HG03060 (cell line): ENCODE results near the gene CCDC127.

Source experiments
- ATAC-seq: cut with Tn5 transposase; IDR thresholded peaks from one replicate; pipeline ENCODE4 v1.9.1; 2021; ENCODE audit warnings: low read depth, moderate number of reproducible peaks; ENCODE audit not compliant: unreplicated experiment

The CCDC127 gene

DNA sequence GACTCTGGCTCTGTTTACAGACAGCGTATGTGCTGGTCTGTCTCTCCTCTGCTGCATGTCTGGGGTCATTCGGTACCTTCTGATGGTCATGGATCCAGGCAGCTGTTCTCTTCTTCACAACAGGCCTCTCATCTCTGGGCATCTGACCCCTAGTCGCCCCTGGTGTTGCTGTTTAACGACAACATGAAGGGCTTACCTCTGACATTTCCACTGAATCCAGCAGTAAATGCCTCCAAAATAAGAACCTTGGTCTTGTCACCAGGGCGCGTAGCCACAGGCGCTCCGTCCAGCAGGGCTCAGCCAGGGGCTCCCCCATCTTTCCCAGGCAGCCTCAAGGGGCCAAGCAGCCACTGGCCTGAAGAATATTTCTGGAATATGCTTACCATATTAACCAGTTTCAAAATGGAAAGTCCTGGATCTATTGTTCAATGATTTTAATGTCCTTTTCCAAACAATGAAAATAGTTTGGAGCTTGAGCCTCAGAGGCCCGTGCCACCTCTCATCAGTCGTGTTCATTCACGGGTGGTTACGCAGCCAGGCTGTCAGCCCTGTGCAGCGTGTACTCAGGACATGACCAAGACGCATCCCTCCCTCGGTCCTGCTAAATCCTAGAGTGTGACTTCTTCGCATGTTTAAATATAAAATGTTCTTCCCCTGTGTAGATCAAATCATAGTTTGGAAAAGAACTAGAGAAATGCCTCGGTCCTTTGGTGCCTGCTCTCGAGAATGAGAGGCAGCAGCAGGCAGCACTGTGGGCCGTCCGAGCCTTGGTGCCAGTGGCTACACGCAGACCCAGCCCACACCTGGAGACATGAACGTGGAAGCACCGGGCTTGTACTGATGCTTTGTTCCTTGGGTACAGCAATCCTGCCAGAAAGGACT, 56.8 kb downstream of the CCDC127 start:
- ATAC-seq: no peak

DNA sequence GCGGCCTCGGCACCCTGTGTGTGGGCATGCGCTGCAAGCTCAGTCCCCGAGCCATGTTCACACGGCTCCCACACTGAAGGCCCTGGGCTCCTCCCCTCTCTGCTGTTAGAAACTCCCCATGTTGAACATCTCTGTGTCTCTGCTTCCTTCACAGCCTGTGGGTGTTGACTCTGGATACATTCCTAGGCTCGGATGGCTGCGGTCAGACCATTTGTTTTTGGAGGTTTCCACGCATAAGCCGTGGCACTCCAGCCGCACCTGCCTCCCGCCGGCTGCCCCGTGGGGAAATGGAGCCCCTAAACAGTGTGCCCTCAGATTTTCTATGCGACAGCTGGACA, 57.8 kb downstream of the CCDC127 start:
- no peak for ATAC-seq

DNA sequence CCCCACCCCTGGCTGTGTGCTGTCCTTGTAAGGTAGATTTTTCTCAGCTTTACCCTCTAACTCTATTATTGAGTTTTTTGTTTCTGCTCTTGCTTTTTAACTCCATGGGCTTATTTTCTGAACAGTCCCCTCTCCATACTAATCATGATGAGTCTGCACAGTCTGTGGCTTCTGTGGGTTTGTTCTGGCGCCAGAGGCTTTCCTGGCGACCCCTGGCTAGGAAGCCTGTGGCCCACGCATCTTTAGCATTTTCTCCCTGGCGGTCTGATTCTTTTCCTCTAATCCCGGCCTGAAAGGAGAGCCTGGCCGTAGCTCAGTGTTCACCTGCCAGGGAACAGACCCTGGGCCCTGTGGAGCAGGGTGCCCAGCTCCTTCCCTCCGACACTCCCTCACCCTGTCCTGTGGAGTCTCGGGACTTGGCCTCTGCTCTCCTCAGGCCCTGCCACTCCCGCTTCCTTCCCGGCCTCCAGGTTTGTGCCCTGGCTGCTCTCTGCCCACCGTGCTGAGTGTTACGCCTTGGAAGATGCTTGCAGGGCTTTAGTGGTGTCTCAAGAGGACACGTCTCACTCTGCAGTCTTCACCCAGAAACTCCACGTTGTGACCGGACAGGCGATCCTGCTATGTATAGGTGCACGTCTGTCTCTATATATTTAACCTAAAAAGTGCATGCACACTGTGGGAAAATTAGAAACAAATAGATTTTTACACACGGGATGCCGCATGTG, 58.3 kb downstream of the CCDC127 start:
- no peak for ATAC-seq

DNA sequence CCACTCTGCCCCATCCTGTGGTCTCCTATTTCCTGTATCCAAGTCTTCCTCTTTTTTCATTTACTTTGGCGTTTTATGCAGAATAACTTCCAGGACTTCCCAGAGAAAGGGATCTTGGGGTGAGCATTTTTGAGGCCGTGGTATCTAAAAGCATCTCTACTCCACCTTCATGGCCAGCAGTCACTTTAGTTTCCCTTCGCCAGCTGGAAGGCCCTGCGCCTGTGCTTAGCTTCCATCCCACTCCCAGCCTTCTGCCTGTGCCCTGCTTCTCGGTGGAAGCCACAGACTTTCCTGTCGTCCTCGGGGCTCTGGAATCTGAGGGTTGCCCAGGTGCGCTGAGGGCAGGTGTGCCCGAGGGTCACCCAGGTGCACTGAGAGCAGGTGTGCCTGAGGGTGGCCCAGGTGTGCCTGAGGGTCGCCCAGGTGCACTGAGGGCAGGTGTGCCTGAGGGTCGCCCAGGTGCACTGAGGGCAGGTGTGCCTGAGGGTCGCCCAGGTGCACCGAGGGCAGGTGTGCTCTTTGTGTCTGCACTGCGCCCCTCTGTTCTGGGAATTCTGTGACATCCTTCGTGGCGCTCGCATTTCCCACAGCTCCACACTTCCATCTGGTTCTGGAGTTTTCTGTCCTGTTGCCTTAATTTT, 59.0 kb downstream of the CCDC127 start:
- ATAC-seq: no peak

DNA sequence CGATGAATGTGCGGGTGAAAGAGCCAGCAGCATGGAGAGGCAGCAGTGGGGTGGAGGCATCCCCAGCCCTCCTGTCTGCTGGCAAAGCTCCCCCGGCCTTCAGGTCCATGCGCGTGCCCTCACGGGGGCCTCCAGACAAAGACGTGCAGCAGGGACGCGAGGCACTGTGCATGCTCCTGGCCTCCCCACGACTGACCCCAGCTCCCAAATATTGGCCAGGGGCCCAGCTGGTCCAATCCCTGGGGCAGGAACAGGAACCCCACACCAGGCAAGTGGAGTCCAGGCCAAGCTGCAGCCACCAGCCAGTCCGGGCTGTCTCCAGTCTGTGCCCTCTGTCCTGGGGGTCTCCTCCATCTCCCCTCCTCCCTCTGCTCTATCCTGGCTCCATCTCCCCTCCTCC, 60.2 kb downstream of the CCDC127 start:
- ATAC-seq: no peak

DNA sequence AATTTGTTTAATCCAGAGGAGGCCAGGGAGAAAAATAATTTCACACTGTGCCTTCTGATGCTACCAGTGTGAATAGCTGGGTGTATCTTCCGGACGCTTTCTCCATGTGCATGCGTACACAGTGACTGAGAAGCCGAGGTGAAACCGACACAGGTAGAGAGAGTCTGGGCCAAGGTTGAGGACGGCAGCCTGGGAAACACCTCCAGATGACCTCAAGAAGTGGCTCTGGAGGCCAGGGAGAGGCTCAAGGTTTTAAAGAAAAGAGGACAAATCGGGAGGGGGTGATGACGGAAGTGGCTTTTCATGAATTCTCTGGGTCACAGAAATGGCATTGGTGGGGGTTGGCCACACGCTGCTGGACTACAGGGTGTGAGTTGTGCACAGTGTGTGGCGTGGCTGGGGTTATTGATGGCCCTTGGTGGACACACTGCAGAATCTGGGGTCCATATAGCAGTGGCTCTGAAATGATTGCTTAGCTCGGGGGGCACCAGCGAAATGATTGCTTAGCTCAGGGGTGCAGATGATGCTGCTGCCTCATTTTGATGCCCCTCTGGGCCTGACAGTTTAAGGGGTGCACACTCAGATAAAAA, 60.7 kb downstream of the CCDC127 start:
- ATAC-seq: no peak

DNA sequence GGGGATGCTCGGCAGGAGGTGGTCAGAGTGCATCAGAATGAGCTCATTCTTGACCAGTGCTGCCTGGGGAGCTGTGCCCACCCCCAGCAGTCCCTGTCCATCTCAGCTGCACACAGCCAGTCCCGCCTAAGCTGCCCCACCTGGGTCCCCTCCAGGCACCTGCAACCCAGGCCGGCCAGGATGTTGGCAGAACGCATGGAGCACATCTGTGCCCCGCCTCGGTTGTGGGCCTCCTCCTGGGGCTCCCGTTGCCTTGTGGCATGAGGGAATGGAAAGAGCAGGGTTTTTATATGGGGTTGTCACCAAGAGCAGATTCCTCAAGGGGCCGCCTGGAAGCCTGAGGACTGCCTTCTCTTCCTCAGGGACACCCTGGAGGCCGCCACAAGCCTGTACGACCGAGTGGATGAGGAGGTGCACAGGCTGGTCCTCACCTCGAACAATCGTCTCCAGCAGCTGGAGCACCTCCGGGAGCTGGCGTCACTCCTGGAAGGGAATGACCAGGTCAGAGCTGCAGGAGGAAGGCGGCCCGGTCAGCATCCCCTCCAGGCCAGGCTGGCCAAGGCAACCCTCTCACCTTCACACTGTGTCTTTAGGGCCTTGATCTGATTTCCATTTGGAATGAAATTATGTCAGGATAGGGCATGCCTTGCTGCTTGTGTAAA, 61.4 kb downstream of the CCDC127 start:
- ATAC-seq: no peak

DNA sequence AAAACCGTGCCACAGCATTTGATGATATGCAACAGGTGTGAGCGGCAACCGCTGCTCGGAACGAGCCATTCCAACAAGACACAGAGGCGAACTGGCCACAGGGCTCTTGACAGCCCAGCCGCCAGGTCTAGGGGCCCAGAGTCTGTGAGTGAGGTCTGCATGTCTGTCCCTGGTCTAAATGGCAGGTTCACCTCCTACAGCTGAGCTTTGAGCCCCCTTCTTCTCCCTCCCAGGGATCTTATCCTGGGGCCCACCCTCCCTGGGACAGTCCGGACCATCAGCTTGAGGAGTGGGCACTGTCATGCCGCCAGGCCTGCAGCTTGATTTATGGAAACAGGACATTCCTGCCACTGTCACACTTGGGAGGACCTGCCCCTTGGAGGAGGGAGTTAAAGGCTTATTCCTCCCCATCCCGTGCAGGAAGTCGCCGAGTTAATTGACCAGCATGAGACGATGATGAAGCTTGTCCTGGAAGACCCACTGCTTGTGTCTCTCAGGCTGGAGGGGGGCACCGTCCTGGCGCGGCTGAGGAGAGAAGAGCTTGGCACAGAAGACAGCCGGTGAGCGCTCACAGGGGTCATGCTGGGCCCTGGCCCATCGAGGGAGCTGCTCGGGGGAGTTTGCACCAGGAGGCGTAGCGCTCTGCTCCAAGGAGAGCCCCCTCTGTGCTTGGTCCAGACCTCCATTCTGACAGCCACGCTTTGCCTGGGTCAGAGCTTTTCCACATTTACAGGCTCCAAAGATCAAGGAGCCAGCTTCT, 62.1 kb downstream of the CCDC127 start:
- ATAC-seq: no peak

DNA sequence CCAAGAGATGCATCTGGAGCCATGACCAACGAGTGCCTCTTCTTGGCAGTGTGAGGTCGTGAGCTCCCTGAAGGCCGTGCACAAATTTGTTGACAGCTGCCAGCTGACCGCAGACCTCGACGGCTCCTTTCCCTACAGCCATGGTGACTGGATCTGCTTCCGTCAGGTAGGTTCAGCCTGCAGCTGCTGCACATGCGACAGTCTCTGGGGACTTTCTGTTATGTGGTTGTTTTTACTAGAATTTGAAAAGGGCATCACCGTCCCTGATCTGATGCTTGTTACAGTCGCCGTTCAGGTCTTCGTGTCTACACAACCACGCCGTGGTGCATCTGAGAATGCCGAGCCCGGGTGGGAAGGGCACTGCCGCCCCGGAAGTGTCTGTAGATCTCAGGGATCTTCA, 63.1 kb downstream of the CCDC127 start:
- no peak for ATAC-seq

DNA sequence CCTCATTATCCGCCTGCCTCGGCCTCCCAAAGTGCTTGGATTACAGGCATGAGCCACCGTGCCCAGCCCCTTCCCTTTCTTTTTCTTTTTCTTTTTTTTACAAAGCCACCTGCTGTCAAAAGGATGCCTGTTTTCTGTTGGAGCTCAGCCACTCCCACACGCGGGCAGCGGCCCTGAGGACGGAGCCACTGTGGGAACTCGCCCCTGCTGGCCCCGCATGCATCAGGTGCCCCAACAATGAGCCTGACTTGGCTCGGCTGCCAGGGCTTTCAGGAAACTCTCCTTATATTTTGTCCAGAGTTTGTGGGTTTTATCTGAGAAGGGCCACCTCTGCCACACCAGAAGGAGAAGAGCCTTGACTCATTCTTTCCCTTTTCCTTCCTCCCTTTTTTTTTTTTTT, 63.7 kb downstream of the CCDC127 start:
- ATAC-seq: no peak

DNA sequence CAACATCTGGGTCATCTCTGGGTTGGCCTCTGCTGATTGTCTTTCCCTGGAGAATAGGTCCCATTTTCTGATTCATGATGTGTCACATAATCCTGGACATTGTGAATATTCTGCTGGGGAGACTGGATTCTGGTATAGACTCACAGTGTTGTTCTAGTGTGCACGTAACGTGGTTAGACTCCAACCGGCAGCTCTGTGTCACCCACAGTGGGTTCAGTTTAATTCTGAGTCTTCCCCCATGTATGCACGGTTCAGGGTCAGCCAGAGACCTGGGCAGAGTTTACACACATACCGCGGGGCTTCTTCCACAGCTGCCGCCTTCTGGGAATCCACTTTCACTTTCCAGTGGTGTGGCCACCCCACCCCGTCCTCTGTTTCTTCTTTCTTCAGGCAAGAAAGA, 64.7 kb downstream of the CCDC127 start:
- no peak for ATAC-seq

DNA sequence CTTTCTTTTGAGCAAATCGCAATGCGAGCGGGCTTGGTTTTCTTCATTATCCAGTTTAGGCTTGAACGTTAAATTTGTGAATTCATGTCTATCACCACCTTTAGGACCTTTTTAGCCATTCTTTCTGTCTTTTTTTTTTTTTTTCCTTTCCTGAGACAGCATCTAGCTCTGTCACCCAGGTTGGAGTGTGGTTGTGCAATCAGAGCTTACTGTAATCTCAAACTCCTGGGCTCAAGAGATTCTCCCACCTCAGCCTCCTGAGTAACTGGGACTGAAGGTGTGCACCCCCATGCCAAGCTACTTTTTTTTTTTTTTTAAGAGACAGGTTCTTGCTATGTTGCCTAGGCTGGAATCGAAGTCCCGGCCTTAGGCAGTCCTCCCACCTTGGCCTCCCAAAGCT, 65.9 kb downstream of the CCDC127 start:
- no peak for ATAC-seq

DNA sequence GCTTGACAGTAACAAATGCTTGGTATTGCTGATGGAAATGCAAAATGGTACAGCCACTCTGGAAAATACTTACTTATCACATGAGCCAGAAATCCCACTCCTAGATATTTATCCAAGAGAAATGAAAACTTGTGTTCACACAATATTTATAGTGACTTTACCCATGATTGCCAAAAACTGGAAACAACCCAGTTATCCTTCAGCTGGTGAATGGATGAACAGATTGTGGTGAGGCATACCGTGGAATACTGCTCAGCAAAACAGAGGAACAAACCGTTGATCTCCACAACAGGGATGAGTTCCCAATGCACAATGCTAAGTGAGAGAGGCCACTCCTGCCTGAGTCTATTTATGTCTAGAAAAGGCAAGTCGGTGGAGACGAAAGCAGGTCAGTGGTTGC, 67.2 kb downstream of the CCDC127 start:
- ATAC-seq: no peak

DNA sequence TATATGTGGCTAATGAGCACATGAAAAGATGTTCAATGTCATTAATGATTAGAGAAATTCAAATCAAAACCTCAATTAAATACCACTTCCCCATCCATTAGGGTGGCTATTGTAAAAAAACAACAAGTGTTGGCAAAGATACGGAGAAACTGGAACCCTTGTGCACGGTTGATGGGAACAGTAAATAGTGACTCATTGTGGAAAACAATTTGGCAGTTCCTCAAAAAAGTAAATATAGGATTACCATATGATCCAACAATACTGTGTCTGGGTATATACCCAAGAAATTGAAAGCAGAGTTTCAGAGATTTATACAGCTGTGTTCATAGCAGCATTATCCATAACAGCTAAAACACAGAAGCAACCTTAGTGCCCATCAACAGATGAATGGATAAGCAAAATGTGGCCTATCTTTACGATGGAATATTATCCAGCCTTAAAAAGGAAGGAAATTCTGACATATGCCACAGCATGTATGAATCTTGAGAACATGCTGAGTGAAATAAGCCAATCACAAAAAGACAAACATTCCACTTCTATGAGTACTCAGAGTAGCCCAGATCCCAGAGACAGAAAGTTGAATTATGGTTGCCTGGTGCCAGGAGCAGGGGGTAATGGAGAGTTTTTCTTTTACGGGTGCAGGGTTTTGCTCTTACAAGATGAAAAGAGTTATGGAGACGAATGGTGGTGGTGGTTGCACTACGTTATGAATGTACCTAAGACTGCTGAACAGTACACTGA, 68.0 kb downstream of the CCDC127 start:
- ATAC-seq: no peak

DNA sequence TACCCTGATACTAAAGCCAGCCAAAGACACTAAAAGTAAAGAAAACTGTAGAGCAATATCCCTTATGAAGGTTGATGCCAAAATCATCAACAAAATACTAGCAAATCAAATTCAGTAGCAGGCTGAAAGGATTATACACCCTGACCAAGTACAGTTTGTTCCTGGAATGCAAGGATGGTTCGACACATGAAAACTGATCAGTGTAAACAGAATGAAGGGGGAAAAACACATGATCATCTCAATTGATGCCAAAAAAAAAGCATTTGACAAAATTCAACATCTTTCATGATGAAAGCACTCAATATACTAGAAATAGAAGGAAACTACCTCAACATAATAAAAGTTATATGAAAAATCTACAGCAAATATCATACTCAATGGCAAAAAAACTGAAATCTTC, 70.2 kb downstream of the CCDC127 start:
- ATAC-seq: no peak
